ENCODE measurements around the gene PPP1R9A. TPM values are rescaled to one million over a fixed set of nuclear protein-coding genes. Genes with fewer than 3 reads are reported as not detected.

The PPP1R9A gene
- total RNA-seq, 1 donor from 2014 or later, result 0.85 TPM

GRCh38 chr7:95338832-95339231, 431.4 kb downstream of the PPP1R9A start:
- no peak for DNase-seq (ENCODE audit: low spot score in 2 of 2)
- H3K36me3 ChIP-seq, result no peaks in the 10 kb centered on the region
- no peak overlapping the region for H3K4me3 ChIP-seq
- H3K27me3 ChIP-seq, result no peaks in the 10 kb centered on the region
- intact Hi-C loops (cut with DNase I), result no loop called here
- H3K4me1 ChIP-seq, result no peaks in the 10 kb centered on the region
- no peaks in the 10 kb centered on the region for H3K9me3 ChIP-seq
- H3K27ac ChIP-seq, result no peak overlapping the region
- no peak for TF ChIP-seq CTCF (IDR thresholded peaks at IDR 0.05)

- no peaks in the 10 kb centered on the region for H3K27me3 ChIP-seq
- DNase-seq (ENCODE audit: low spot score in 2 of 2), result no peak
- no peak overlapping the region for H3K27ac ChIP-seq
- H3K4me3 ChIP-seq, result no peak overlapping the region
- intact Hi-C loops (cut with DNase I), result no loop called here
- H3K9me3 ChIP-seq, result no peaks in the 10 kb centered on the region
- TF ChIP-seq CTCF (IDR thresholded peaks at IDR 0.05), result no peak
- no peaks in the 10 kb centered on the region for H3K36me3 ChIP-seq
- H3K4me1 ChIP-seq, result no peaks in the 10 kb centered on the region
These were observed 433.1 kb downstream of the PPP1R9A start for GRCh38 chr7:95340491-95340890.

GRCh38 chr7:95342029-95342428, 434.6 kb downstream of the PPP1R9A start:
- TF ChIP-seq CTCF (IDR thresholded peaks at IDR 0.05), result no peak
- intact Hi-C loops (cut with DNase I), result no loop called here
- H3K27me3 ChIP-seq, result no peaks in the 10 kb centered on the region
- H3K36me3 ChIP-seq, result no peaks in the 10 kb centered on the region
- no peaks in the 10 kb centered on the region for H3K4me1 ChIP-seq
- DNase-seq (ENCODE audit: low spot score in 2 of 2), result no peak
- no peak overlapping the region for H3K4me3 ChIP-seq
- no peaks in the 10 kb centered on the region for H3K9me3 ChIP-seq
- H3K27ac ChIP-seq, result no peak overlapping the region

GRCh38 chr7:95342642-95343307, 435.4 kb downstream of the PPP1R9A start:
- Histone ChIP-seq H3K27ac (no peak overlapping the region), H3K36me3 (no peaks in the 10 kb centered on the region), H3K27me3 (no peaks in the 10 kb centered on the region), H3K4me1 (no peaks in the 10 kb centered on the region), H3K9me3 (no peaks in the 10 kb centered on the region), H3K4me3 (no peak overlapping the region)
- no peak for DNase-seq (ENCODE audit: low spot score in 2 of 2)
- intact Hi-C loops (cut with DNase I), result no loop called here
- TF ChIP-seq CTCF (IDR thresholded peaks at IDR 0.05), result no peak

Data from ascending aorta (tissue), 2 donors.